Activated naive CD4-positive, alpha-beta T cell treated with anti-CD3 and anti-CD28 coated beads, Interleukin-2, amount 10 ng/mL, durations not matched to agents 7 days and 5 days (primary cell): ENCODE measurements around the gene PARD6B.
"Not testable (repeated sequence)": the region's sequence is repeated elsewhere in the genome, so short reads cannot be mapped to it uniquely, and the experiment has no call there.

Experiments used
- CTCF ChIA-PET: fragments of 350-600 bp; sonication (Branson Sonifier 250); formaldehyde crosslinking; loops from one replicate; lab custom pipeline; 2021; ENCODE audit warnings: antibody characterized with exemption; lab: Charles Lee
- DNase-seq: peaks from one replicate; pipeline ENCODE4 v3.0.0-alpha.2; 2020
- H3K27ac Mint-ChIP-seq: one replicate; pipeline ENCODE4 v1.8.0; 2021; ENCODE audit warnings: mild to moderate bottlenecking, moderate library complexity, mixed read lengths
- H3K27me3 Mint-ChIP-seq: one replicate; pipeline ENCODE4 v1.8.0; 2021; ENCODE audit warnings: mild to moderate bottlenecking, mixed read lengths
- H3K36me3 Mint-ChIP-seq: one replicate; pipeline ENCODE4 v1.8.0; 2021; ENCODE audit warnings: mixed read lengths
- H3K4me1 Mint-ChIP-seq: one replicate; pipeline ENCODE4 v1.8.0; 2021; ENCODE audit warnings: mixed read lengths
- H3K4me3 Mint-ChIP-seq: one replicate; pipeline ENCODE4 v1.8.0; 2021; ENCODE audit warnings: mild to moderate bottlenecking, moderate library complexity, mixed read lengths
- H3K9me3 Mint-ChIP-seq: one replicate; pipeline ENCODE4 v1.8.0; 2021; ENCODE audit warnings: mixed read lengths

PARD6B gene

GRCh38 chr20:50774515-50774914 lies 43.1 kb downstream of the PARD6B start:
- H3K4me1 Mint-ChIP-seq = no peaks in the 10 kb centered on the region
- H3K36me3 Mint-ChIP-seq = no peaks in the 10 kb centered on the region
- H3K4me3 Mint-ChIP-seq = no peak overlapping the region
- no peaks in the 10 kb centered on the region for H3K9me3 Mint-ChIP-seq
- H3K27me3 Mint-ChIP-seq = peaks cover 4% of the 10 kb centered on the region
- CTCF ChIA-PET = interaction anchor here (0.7 kb wide), 1 partner anchor 405 kb away, joined by 3 read pairs; no protein-coding TSS in a partner anchor
- DNase-seq = no peak
- H3K27ac Mint-ChIP-seq = no peak overlapping the region

GRCh38 chr20:50776122-50776817 lies 44.9 kb downstream of the PARD6B start:
- Mint-ChIP-seq H3K27ac (no peak overlapping the region), H3K4me3 (no peak overlapping the region), H3K9me3 (no peaks in the 10 kb centered on the region), H3K27me3 (peaks cover 2% of the 10 kb centered on the region), H3K36me3 (no peaks in the 10 kb centered on the region), H3K4me1 (no peaks in the 10 kb centered on the region)
- no peak for DNase-seq
- CTCF ChIA-PET = no interaction called here

GRCh38 chr20:50777373-50777772 lies 46.0 kb downstream of the PARD6B start:
- Mint-ChIP-seq H3K36me3 (no peaks in the 10 kb centered on the region), H3K27ac (no peak overlapping the region)
- CTCF ChIA-PET = no interaction called here

GRCh38 chr20:50778994-50779393 lies 47.6 kb downstream of the PARD6B start:
- CTCF ChIA-PET = interaction anchor here (0.7 kb wide), 1 partner anchor 11 kb away, joined by 3 read pairs; no protein-coding TSS in a partner anchor
- H3K4me1 Mint-ChIP-seq, H3K4me3 Mint-ChIP-seq, H3K36me3 Mint-ChIP-seq, H3K9me3 Mint-ChIP-seq, H3K27ac Mint-ChIP-seq, H3K27me3 Mint-ChIP-seq, DNase-seq: not testable (repeated sequence)

More at GRCh38 chr20:50777373-50777772, 46.0 kb downstream of the PARD6B start:
- no peaks in the 10 kb centered on the region for H3K27me3 Mint-ChIP-seq
- DNase-seq = no peak
- H3K4me3 Mint-ChIP-seq = no peak overlapping the region
- H3K4me1 Mint-ChIP-seq = no peaks in the 10 kb centered on the region
- H3K9me3 Mint-ChIP-seq = no peaks in the 10 kb centered on the region

- Mint-ChIP-seq H3K4me3 (no peak overlapping the region), H3K27me3 (peaks cover 18% of the 10 kb centered on the region), H3K4me1 (no peaks in the 10 kb centered on the region), H3K36me3 (no peaks in the 10 kb centered on the region), H3K27ac (no peak overlapping the region), H3K9me3 (no peaks in the 10 kb centered on the region)
- CTCF ChIA-PET = interaction anchor here (0.9 kb wide), 1 partner anchor 204 kb away, joined by 4 read pairs; no protein-coding TSS in a partner anchor
- DNase-seq = no peak
Measured at GRCh38 chr20:50783390-50783789, 52.0 kb downstream of the PARD6B start.

GRCh38 chr20:50783903-50784302 lies 52.5 kb downstream of the PARD6B start:
- Mint-ChIP-seq H3K9me3 (no peaks in the 10 kb centered on the region), H3K4me3 (no peak overlapping the region), H3K27me3 (peaks cover 18% of the 10 kb centered on the region), H3K4me1 (no peaks in the 10 kb centered on the region), H3K36me3 (no peaks in the 10 kb centered on the region), H3K27ac (no peak overlapping the region)
- no peak for DNase-seq
- CTCF ChIA-PET = no interaction called here

GRCh38 chr20:50784464-50784863 lies 53.1 kb downstream of the PARD6B start:
- H3K4me1 Mint-ChIP-seq = no peaks in the 10 kb centered on the region
- H3K36me3 Mint-ChIP-seq = no peaks in the 10 kb centered on the region
- CTCF ChIA-PET = no interaction called here
- H3K27me3 Mint-ChIP-seq = peaks cover 18% of the 10 kb centered on the region
- DNase-seq = no peak
- H3K4me3 Mint-ChIP-seq = no peak overlapping the region
- no peak overlapping the region for H3K27ac Mint-ChIP-seq
- H3K9me3 Mint-ChIP-seq = no peaks in the 10 kb centered on the region

GRCh38 chr20:50786703-50787102 lies 55.3 kb downstream of the PARD6B start:
- no peak overlapping the region for H3K27ac Mint-ChIP-seq
- H3K4me1 Mint-ChIP-seq = peaks cover 14% of the 10 kb centered on the region
- peaks cover 18% of the 10 kb centered on the region for H3K27me3 Mint-ChIP-seq
- DNase-seq = no peak
- H3K36me3 Mint-ChIP-seq = no peaks in the 10 kb centered on the region
- no peaks in the 10 kb centered on the region for H3K9me3 Mint-ChIP-seq
- H3K4me3 Mint-ChIP-seq = no peak overlapping the region
- CTCF ChIA-PET = no interaction called here

- Mint-ChIP-seq H3K9me3 (no peaks in the 10 kb centered on the region), H3K4me3 (no peak overlapping the region), H3K27ac (no peak overlapping the region), H3K36me3 (no peaks in the 10 kb centered on the region), H3K27me3 (peaks cover 18% of the 10 kb centered on the region), H3K4me1 (peaks cover 14% of the 10 kb centered on the region)
- DNase-seq = no peak
- CTCF ChIA-PET = no interaction called here
Measured at GRCh38 chr20:50787181-50787580, 55.8 kb downstream of the PARD6B start.

GRCh38 chr20:50788045-50788991 lies 56.9 kb downstream of the PARD6B start:
- Mint-ChIP-seq H3K4me1 (peaks cover 14% of the 10 kb centered on the region), H3K4me3 (no peak overlapping the region), H3K9me3 (no peaks in the 10 kb centered on the region), H3K27ac (no peak overlapping the region), H3K27me3 (peaks cover 15% of the 10 kb centered on the region), H3K36me3 (no peaks in the 10 kb centered on the region)
- no peak for DNase-seq
- CTCF ChIA-PET = interaction anchor here (0.6 to 1.6 kb wide), 7 partner anchors 16 to 609 kb away, joined by 3 to 4 read pairs (median 3); partner anchors contain the start of gene ADNP

- CTCF ChIA-PET = interaction anchor here (0.5 to 8.4 kb wide), 18 partner anchors 8 to 834 kb away, joined by 3 to 167 read pairs (median 4); partner anchors contain the start of gene ADNP
- peak overlapping the region; percentile 64 for H3K27ac Mint-ChIP-seq
- peaks cover 17% of the 10 kb centered on the region for H3K27me3 Mint-ChIP-seq
- H3K36me3 Mint-ChIP-seq = no peaks in the 10 kb centered on the region
- DNase-seq = no peak
- no peaks in the 10 kb centered on the region for H3K9me3 Mint-ChIP-seq
- no peak overlapping the region for H3K4me3 Mint-ChIP-seq
- H3K4me1 Mint-ChIP-seq = peaks cover 24% of the 10 kb centered on the region
Measured at GRCh38 chr20:50789968-50790650, 58.7 kb downstream of the PARD6B start.

GRCh38 chr20:50790651-50791277 lies 59.4 kb downstream of the PARD6B start:
- Mint-ChIP-seq H3K4me1 (peaks cover 28% of the 10 kb centered on the region), H3K9me3 (no peaks in the 10 kb centered on the region), H3K36me3 (no peaks in the 10 kb centered on the region), H3K4me3 (no peak overlapping the region), H3K27ac (peak overlapping the region; percentile 52), H3K27me3 (peaks cover 17% of the 10 kb centered on the region)
- peak; percentile 85 for DNase-seq
- CTCF ChIA-PET = interaction anchor here (0.7 to 8.4 kb wide), 18 partner anchors 8 to 833 kb away, joined by 3 to 167 read pairs (median 4); partner anchors contain the start of gene ADNP
